Hepatocyte (in vitro differentiated cells): ENCODE data around the gene TKT.

ENCODE experiments used
- EZH2 ChIP-seq: fragments of 200-600 bp; sonication (generic); IDR thresholded peaks from 2 replicates; pipeline ENCODE4 v1.6.1; 2016; ENCODE audit warnings: antibody characterized with exemption, mild to moderate bottlenecking, borderline replicate concordance
- EZH2phosphoT487 ChIP-seq: fragments of 200-600 bp; sonication (generic); IDR thresholded peaks from one replicate; pipeline ENCODE4 v1.6.1; 2018; ENCODE audit warnings: antibody characterized with exemption, mild to moderate bottlenecking, low read depth, moderate library complexity; ENCODE audit not compliant: unreplicated experiment, severe bottlenecking
- TF ChIP-seq, protein P1 (sequence below): fragments of 200-600 bp; sonication (generic); IDR thresholded peaks from 2 replicates; pipeline ENCODE4 v1.5.1; 2016; ENCODE audit warnings: antibody characterized with exemption, mild to moderate bottlenecking; ENCODE audit not compliant: poor library complexity

DNA sequence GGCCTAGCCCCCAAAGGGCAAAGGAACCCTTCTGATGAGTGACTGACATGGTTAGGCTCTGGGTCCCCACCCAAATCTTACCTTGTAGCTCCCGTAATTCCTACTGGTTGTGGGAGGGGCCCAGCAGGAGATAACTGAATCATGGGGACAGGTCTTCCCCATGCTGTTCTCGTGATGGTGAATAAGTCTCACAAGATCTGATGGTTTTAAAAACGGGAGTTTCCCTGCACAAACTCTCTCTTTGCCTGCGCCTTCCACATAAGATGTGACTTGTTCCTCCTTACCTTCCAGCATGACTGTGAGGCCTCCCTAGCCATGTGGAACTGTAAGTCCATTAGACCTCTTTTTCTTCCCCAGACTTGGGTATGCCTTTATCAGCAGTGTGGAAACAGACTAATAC lies 16.9 kb downstream of the TKT start:
- TF ChIP-seq, protein P1, sequence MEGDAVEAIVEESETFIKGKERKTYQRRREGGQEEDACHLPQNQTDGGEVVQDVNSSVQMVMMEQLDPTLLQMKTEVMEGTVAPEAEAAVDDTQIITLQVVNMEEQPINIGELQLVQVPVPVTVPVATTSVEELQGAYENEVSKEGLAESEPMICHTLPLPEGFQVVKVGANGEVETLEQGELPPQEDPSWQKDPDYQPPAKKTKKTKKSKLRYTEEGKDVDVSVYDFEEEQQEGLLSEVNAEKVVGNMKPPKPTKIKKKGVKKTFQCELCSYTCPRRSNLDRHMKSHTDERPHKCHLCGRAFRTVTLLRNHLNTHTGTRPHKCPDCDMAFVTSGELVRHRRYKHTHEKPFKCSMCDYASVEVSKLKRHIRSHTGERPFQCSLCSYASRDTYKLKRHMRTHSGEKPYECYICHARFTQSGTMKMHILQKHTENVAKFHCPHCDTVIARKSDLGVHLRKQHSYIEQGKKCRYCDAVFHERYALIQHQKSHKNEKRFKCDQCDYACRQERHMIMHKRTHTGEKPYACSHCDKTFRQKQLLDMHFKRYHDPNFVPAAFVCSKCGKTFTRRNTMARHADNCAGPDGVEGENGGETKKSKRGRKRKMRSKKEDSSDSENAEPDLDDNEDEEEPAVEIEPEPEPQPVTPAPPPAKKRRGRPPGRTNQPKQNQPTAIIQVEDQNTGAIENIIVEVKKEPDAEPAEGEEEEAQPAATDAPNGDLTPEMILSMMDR = no peak
- TF ChIP-seq EZH2 (no peak), EZH2phosphoT487 (no peak)
